ENCODE measurements around the gene MAN1B1. TPM values are rescaled to one million over a fixed set of nuclear protein-coding genes. Genes with fewer than 3 reads are reported as not detected.

MAN1B1 gene
- total and polyA plus RNA-seq, 7 donors = 12.0 to 52.0 (median 28.2) TPM

DNA sequence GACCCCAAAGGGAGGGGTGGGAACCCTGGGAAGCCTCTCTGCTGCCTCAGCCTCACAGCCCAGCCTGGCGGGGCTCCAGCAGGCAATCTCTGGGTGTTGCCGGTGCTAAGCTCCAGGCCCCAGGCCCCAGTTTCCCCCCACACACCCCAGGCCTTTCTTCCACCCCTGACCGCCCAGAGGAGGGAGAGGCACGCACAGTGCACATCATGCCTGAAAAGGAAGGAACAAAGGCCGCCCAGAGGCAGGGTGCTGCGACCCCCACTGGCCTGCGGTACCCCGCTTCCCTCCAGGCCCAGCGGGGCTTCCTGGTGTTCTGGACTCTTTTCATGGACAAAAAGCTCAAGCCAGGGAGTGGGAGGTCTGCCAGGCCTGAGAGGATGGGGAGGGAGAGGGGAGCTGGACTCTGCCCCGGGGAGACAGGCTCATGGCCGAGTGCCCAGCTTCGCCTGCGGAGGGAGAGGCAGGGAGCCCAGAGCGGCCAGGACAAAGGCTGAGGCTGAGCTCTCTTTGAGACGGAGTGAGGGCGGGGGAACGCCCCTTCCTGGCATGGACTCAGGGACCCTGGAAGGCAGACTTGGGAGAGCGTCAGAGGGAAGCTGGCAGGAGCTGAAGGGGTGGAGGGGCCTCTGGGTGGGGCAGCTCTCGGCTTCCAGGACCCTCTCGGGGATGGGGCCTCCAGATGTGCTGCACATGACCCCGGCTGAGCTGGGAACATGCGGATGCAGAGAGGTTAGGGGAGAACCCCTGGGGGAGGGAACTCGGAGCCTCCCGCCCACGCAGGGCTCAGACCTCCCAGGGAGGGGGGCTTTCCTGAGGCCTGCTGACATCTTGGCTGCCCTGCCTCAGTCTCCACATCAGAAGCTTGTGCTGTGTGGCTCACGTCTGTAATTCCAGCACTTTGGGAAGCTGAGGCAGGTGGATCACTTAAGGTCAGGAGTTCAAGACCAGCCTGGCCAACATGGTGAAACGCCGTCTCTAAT lies 31.1 kb upstream of the MAN1B1 start:
- Histone ChIP-seq H3K9me3 (no peaks in the 10 kb centered on the region), H3K4me3 (no peak overlapping the region), H3K27me3 (peaks cover 18 to 36% (median 33%) of the 10 kb centered on the region in 3 donors), H3K4me1 (peaks cover 0 to 45% (median 40%) of the 10 kb centered on the region in 4 donors), H3K36me3 (no peaks in the 10 kb centered on the region), H3K27ac (peak overlapping the region; percentile 62 to 69 (median 65))
- TF ChIP-seq EP300 (IDR thresholded peaks at IDR 0.05) = no peak
- peak in 2 of 4 donors; percentile 23 to 39 for TF ChIP-seq POLR2AphosphoS5 (IDR thresholded peaks at IDR 0.05)
- DNase-seq = peak; percentile 97
- intact Hi-C loops (cut with DNase I) = no loop called here
- 12 to 48% methylated on average over 28 of the region's 28 CpGs for WGBS, 2 donors

DNA sequence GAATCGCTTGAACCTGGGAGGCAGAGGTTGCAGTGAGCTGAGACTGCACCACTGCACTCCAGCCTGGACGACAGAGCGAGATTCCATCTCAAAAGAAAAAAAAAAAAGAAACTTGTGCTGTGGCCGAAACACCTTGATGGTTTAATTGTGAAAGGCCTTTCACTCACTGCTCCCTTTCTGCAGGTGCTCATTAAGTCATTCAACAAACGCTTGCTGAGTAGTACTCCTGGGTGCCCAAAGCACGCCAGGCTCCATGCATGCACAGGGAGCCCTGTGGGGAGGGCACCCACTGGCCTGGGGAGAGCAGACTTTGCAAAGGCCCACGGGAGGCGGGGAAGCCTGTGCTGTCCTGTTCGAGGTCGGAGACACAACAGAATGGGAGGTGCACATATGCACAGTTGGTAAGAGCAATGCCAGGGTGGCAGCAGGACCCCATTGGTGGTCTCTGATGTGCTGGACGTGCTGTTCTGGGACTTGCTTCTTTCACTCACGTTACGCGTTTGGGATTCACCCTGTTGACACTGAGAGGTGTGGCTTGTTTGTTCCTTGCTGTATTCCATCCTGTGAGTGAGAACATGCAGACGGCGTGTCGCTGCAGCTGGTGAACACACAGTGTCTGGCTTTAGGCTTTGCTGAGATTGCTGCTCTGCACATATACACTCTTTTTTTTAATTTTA lies 29.9 kb upstream of the MAN1B1 start:
- Histone ChIP-seq H3K27me3 (peaks cover 18 to 24% (median 23%) of the 10 kb centered on the region in 3 donors), H3K4me1 (peaks cover 0 to 45% (median 40%) of the 10 kb centered on the region in 4 donors), H3K36me3 (no peaks in the 10 kb centered on the region), H3K9me3 (no peaks in the 10 kb centered on the region), H3K27ac (no peak overlapping the region), H3K4me3 (no peak overlapping the region)
- DNase-seq = no peak
- intact Hi-C loops (cut with DNase I) = no loop called here
- WGBS, 2 donors = 26 to 70% methylated on average over 17 of the region's 17 CpGs
- TF ChIP-seq EP300 (IDR thresholded peaks at IDR 0.05) = no peak
- no peak for TF ChIP-seq POLR2A (IDR thresholded peaks at IDR 0.05)
- TF ChIP-seq, protein P1, sequence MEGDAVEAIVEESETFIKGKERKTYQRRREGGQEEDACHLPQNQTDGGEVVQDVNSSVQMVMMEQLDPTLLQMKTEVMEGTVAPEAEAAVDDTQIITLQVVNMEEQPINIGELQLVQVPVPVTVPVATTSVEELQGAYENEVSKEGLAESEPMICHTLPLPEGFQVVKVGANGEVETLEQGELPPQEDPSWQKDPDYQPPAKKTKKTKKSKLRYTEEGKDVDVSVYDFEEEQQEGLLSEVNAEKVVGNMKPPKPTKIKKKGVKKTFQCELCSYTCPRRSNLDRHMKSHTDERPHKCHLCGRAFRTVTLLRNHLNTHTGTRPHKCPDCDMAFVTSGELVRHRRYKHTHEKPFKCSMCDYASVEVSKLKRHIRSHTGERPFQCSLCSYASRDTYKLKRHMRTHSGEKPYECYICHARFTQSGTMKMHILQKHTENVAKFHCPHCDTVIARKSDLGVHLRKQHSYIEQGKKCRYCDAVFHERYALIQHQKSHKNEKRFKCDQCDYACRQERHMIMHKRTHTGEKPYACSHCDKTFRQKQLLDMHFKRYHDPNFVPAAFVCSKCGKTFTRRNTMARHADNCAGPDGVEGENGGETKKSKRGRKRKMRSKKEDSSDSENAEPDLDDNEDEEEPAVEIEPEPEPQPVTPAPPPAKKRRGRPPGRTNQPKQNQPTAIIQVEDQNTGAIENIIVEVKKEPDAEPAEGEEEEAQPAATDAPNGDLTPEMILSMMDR (IDR thresholded peaks at IDR 0.05) = no peak
- TF ChIP-seq POLR2AphosphoS5 (IDR thresholded peaks at IDR 0.05) = no peak

DNA sequence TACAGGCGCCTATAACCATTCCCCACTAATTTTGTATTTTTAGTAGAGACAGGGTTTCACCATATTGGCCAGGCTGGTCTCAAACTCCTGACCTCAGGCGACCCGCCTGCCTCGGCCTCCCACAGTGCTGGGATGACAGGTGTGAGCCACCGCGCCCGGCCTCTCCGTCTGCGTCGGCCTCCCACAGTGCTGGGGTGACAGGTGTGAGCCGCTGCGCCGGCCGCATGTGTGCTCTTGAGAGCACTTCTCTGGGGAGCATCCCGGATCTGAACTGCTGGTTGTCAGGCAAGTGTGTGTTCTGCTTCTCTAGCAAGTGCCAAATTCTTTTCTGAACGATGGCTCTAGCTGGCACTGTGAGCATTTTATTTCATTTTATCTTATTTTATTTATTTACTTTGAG lies 29.2 kb upstream of the MAN1B1 start:
- Histone ChIP-seq H3K4me3 (no peak overlapping the region), H3K27ac (no peak overlapping the region), H3K4me1 (peaks cover 0 to 45% (median 40%) of the 10 kb centered on the region in 4 donors), H3K36me3 (no peaks in the 10 kb centered on the region), H3K27me3 (peaks cover 16 to 17% (median 17%) of the 10 kb centered on the region in 3 donors), H3K9me3 (no peaks in the 10 kb centered on the region)
- intact Hi-C loops (cut with DNase I) = no loop called here
- no peak for DNase-seq
- TF ChIP-seq EP300 (IDR thresholded peaks at IDR 0.05) = no peak
- TF ChIP-seq, protein P1 (IDR thresholded peaks at IDR 0.05) = no peak
- no peak for TF ChIP-seq POLR2AphosphoS5 (IDR thresholded peaks at IDR 0.05)
- no peak for TF ChIP-seq POLR2A (IDR thresholded peaks at IDR 0.05)
- 17 to 59% methylated on average over 16 of the region's 16 CpGs for WGBS, 2 donors

DNA sequence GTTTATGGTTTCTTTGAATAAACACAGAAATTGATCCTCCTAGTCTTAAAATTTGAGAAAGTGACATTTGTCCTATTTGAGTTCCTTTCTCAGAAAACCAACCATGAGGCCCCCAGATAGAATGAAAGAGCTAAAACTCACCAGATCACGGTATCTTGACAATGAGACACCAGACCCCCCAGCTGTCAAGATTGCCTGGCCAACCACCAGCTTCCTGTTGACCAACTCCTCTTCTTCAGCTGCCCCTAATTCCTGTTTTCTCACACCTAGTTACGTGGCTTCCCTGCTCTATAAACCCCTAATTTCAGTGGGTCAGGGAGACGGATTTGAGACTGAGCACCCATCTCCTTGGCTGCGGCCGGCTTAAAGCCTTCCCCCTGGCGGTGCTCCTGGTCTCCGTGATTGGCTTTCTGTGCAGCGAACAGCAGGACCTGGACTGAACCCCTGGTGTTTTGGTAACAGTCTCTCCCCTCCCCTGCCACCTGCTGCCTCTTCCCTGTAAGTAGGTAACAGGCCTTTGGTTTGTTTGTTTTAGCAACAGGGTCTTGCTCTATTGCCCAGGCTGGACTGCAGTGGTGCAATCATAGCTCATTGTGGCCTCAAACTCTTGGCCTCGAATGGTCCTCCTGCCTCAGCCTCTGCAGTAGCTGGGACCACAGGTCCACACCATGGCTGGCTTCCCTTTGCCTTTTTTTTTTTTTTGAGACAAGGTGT lies 28.1 kb upstream of the MAN1B1 start:
- H3K36me3 ChIP-seq = no peaks in the 10 kb centered on the region
- no peak for DNase-seq
- H3K27ac ChIP-seq = no peak overlapping the region
- 58 to 76% methylated on average over 9 of the region's 9 CpGs for WGBS, 2 donors
- intact Hi-C loops (cut with DNase I) = no loop called here
- TF ChIP-seq, protein P1 (IDR thresholded peaks at IDR 0.05) = no peak
- TF ChIP-seq EP300 (IDR thresholded peaks at IDR 0.05) (no peak), POLR2A (IDR thresholded peaks at IDR 0.05) (no peak), POLR2AphosphoS5 (IDR thresholded peaks at IDR 0.05) (no peak)
- H3K27me3 ChIP-seq = peaks cover 5 to 6% (median 6%) of the 10 kb centered on the region in 3 donors
- no peak overlapping the region for H3K4me3 ChIP-seq
- H3K4me1 ChIP-seq = peaks cover 0 to 37% (median 33%) of the 10 kb centered on the region in 4 donors
- no peaks in the 10 kb centered on the region for H3K9me3 ChIP-seq

Data from sigmoid colon (tissue), 7 donors.